HG03159 (cell line): ENCODE data around the gene GCK.
A peak's percentile ranks its signal among the peaks of the same experiment; 100 is the strongest.

ENCODE experiments used
- ATAC-seq: cut with Tn5 transposase; IDR thresholded peaks from one replicate; pipeline ENCODE4 v1.9.1; 2021; ENCODE audit warnings: mild to moderate bottlenecking, moderate library complexity; ENCODE audit not compliant: unreplicated experiment

The GCK gene

DNA sequence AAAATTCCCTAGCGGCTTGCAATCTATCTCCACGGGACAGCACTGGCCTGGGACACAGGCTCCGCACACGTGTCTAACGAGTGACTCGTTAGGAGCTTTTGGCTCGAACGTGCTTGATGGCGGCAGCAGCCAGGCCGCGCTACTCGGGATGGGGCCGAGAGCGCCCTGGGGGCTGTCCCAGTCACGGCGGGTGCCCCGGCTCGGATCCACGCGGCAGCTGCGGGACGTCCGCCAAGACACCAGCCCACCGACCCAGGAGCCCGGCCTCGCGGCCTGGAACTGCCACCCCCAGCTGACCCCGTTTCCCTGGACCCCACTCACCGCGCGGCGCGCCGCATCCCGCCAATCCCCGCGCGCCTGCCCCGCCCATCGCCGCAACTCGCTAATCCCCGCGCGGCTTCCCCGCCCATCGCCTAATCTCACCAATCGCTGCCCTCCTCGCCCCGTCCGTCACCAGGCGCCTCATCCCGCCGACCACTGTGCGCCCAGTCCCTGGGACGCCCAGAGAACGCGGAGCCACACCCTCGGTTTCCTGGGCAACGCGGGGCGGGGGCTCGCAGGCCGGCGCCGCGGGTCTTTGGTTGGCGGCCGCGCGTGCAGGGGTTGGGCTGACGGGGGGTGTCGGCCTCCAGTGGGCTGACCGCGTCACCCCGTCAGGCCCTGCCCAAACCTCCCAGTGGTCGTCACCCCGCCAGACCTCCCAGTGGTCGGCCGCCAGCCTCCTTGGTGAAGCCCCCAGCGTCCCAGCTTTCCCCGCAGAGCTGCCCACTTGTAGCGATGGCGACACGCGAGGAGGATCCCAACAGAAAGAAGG lies 65.8 kb downstream of the GCK start, which contains the start of gene POLD2:
Gene POLD2 (minus strand): TSS at position 359 of the 814 bp plus-strand sequence. CDS start 1,495 bp downstream, outside the sequence.
- ATAC-seq, result peak; percentile 98

DNA sequence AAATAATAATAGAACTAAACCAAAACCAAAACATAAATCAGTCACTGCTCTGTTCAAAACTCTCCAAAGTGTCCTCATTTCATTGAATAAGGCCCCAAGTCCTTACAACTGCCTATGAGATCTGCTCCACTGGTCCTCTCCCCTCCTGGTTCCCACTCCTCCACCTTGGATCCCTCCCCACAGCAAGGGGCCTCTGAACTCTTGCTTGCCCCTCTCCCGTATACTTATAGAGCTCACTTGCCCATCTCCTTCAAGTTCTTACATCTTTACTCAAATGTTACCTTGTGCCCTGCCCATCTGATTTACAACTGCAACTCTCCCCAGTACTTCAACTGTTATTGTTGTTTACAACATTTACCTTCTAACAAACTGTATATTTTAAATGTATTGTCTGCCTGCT lies 66.7 kb downstream of the GCK start:
- no peak for ATAC-seq

DNA sequence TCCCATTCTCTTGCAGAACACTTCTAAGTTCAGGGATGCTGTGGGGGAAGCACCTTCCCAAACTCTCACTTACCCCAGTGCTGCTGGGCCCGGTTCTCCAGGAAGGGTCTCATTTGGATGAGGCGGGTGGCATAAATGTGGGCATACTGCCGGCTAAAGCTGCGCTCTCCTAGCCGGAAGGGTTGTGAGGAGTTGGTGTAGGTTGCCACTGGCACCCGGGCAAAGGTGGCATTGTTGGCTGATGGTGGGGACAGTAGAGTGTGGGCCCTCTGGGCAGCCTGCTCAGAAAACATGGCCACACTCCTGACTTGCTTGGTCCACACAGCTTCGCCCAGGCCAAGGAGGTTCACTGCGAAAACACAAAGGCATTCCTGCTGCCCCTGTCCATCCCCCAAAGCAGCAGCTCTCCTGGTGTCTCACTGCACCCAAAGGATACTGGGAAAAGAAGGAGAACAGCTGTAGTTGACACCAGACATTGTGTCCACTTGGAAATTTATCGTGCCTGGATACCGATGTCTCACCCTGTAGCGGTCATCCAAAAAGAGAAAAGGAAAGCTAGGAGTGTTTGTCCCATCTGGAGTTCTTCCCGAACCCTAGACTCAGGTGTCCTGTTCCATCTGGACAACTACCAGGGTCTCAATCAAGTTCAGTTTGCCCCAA lies 67.3 kb downstream of the GCK start:
- no peak for ATAC-seq

DNA sequence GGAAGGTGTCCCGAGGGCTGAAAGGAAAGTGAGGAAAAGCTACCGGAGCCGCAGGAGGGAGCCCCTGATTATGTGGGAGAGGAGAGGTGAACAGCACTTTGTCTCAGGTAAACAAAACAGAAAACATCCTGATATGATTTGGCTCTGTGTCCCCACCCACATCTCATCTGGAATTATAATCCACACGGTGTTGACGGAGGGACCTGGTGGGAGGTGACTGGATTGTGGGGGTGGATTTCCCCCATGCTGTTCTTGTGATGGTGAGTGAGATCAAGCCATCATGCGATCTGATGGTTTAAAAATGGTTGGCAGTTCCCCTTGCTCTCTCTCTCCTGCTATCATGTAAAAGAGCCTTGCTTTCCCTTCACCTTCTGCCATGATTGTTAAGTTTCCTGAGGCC lies 68.8 kb downstream of the GCK start:
- no peak for ATAC-seq

DNA sequence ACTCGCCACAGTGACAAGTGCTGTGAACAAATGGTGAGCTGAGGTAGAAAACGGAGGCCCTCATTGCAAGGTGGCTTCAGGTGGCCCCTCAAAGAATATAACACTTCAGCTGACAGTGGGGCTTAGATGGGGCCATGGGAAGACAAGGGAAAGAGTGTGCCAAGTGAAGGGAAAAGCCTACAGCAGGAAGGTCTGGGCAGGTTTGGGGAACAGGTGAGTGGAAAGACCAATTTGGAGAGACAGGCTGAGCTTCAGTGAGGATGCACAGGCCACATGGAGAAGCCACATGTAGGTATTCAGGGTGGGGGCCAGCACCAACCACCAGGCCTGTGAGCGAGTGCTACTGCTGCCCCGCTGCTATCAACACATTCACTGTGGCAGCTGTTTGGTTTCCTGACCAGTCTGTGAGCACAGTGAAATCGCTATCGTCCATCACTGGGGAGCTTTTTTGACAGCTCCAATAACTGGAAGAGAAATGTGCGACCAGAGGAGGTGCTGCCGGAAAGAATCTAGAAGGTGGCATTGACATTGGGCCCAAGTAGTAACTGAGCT lies 69.3 kb downstream of the GCK start:
- ATAC-seq, result no peak

DNA sequence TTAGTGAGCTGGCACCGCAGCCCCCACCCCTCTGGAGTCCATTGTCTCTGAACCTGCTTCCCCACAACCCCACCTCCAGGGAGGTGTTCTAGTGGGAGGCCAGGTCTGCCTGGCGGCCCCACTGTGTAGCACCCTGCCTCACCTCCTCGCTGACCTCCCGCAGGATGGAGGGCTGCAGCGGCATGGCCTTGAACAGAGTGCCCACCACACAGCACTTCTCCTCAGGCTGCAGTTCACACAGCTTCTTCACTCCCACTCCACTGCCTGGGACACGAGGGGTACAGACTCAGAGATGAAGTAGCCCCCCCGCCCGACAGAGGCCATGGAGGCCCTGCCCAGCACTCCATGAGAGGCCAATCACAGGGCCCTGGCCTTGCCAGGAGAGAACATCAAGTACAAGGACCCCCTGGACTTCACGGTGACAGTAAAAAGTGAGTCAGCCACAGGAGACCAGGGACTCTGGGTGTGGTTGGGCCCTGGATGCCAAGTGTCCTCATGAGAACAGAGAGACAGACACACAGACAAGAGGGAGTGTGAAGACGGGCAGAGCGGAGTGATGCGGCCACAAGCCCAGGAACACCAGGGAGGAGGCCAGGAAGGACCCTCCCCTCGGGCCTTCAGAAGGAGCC lies 71.3 kb downstream of the GCK start:
- no peak for ATAC-seq

DNA sequence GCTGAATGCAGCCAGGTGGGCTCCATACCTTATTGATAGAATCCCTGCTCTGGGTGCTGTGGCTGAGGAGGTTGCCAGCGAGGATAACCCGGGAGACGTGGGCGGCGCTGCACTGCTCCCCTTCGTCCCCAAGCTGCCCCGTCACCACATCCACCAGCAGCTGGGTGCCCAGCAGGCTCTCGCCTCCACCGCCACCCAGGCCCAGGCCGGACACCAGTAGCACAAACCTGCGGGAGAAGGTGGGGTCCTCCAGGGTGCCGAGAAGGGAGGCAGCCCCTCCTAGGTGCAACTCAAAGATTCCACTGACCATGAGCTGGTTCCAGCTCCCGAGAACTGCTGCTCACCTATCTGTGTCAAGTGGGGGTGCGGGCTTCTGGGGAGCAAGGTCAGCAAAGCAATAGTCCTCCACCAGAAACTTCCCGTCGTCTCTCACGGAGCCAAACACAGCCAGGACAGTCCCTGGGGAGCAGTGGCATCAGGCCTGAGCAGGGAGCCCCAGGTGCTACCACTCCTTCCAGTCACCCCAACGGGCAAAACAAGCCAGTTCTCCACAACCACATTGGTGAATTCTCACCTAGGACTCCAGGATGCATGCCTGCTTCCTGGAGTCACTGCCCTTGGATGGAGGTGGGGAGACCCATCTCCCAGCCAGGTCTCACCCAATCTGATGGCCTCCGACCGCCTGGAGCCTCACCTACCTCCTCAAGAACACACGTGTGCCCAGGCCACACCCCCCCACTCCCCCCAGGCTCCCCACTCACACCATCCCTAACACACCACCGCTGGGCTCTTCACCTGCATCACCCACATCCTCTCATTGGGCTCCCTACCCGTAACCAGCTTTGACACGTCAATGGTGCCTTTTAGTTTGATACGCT lies 72.2 kb downstream of the GCK start:
- ATAC-seq, result no peak

DNA sequence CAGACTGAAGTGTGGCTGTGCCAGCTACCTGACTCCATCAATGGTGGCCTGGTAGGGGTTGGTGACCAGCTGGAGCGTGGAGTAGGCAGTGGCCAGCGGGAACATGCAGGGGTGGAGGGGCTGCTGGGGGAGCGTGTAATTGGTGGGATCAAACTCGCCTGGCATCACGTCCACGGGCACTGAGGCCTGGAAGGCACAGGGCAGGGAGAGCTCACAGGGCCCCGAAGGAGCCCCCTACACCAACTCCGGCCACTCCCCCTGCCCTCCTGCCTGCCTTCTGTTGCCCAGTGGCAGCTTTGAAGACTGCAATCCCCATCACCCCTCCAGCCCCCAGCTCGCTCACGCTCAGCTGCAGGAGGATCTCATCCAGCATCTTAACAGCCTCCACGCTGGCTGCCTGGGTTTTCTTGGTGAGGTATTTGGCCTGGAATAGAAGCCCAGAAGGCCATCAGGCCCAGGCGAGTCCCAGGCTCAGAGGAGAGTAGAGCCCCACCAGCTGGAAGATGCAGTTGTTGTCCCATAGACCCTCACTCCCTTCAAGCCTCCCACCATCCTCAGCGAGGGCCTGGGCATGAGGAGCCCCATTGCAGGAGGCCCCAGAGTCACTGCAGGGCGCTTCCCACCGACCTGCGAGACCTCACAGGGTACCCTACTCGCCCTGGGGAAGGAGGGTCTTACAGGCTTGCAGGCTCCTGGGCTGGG lies 73.0 kb downstream of the GCK start:
- ATAC-seq, result no peak

DNA sequence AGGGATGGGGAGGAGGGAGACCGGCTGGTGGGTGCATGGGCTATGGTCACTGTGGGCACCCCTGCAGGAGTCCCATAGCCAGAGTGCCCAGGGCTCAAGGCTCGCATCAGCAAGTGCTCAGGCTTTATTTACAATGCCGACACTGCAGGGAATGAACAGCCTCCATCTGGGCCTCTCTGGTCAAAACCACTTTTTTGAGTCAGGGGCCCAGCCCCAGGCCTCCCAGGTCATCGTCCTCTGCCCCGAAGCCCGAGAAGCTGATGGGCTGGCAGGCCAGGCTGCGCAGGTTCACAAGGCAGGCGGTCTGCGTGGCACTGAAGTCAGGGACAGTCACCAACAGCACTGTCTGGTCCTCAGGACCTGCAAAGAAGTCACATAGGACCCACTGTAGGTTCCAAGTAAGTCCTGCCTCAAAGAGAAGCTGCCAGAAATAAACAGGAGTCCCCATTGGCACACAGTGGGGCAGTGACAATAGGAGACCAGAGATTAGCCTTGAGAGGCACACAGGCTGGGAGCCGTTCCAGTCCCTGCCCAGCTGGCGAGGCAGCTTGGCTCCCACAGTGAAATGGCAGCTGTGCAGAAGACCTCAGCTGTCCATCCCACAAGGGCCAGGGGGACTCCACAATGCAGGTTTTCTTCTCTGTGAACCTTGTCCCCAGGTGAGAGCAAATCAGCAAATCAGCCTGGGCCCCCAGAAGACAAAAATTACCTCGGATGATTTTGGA lies 74.5 kb downstream of the GCK start:
- no peak for ATAC-seq

DNA sequence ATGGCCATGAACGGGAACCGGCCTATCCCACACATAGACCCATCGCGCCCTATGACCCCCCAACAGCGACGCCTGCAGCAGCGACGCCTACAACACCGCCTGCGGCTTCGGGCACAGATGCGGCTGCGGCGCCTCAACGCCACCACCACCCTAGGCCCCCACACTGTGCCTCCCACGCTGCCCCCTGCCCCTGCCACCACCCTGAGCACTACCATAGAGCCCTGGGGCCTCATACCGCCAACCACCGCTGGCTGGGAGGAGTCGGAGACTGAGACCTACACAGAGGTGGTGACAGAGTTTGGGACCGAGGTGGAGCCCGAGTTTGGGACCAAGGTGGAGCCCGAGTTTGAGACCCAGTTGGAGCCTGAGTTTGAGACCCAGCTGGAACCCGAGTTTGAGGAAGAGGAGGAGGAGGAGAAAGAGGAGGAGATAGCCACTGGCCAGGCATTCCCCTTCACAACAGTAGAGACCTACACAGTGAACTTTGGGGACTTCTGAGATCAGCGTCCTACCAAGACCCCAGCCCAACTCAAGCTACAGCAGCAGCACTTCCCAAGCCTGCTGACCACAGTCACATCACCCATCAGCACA lies 75.4 kb downstream of the GCK start:
- ATAC-seq, result no peak

DNA sequence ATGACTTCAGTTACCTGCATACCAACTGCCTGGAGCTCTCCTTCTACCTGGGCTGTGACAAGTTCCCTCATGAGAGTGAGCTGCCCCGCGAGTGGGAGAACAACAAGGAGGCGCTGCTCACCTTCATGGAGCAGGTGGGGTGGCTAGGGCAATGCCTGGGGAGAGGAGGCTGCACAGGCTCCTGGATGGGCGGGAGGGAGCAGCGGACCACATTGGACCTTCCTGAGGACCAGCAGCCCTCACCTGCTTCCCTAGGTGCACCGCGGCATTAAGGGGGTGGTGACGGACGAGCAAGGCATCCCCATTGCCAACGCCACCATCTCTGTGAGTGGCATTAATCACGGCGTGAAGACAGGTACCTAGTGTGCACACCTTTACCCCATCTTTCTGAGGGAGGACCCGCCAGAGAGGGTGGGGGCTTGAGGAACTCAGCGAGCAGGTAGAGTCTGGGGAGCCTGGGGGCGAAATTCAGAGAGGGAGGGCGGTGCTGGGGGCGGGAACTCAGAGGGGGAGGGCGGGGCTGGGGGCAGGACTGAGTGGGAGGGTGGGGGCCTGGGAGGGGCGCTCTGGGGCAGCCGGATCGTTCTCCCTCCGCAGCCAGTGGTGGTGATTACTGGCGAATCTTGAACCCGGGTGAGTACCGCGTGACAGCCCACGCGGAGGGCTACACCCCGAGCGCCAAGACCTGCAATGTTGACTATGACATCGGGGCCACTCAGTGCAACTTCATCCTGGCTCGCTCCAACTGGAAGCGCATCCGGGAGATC lies 76.1 kb downstream of the GCK start:
- no peak for ATAC-seq

DNA sequence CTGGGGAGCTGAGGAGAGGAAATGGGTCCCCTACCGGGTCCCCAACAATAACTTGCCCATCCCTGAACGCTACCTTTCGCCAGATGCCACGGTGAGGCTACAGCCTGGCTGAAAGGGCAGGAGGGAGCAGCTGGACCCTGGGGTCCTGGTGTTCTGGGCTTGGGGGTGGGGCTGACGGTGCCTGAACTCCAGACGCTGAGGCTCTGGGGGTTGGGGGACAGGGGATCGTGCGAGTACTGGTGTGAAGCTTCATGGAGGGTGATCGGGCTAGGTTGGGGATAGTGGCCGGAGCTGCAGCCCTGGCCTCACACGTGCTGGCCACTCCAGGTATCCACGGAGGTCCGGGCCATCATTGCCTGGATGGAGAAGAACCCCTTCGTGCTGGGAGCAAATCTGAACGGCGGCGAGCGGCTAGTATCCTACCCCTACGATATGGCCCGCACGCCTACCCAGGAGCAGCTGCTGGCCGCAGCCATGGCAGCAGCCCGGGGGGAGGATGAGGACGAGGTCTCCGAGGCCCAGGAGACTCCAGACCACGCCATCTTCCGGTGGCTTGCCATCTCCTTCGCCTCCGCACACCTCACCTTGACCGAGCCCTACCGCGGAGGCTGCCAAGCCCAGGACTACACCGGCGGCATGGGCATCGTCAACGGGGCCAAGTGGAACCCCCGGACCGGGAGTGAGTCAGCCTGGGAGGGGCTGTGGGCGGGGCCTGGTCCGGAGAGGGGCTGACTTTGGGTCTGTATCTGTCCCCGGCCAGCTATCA lies 76.8 kb downstream of the GCK start:
- ATAC-seq, result no peak

DNA sequence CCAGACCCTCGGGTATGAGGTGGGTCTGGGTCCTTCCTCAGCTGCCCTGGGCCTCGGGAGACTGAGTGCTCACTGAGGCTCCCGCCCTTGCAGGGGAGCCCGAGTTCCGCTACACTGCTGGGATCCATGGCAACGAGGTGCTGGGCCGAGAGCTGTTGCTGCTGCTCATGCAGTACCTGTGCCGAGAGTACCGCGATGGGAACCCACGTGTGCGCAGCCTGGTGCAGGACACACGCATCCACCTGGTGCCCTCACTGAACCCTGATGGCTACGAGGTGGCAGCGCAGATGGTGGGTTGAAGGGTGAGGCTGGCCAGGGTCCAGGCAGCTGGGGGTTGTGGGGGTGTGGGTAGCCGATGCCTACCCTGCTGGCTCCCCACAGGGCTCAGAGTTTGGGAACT lies 77.5 kb downstream of the GCK start:
- ATAC-seq, result no peak

DNA sequence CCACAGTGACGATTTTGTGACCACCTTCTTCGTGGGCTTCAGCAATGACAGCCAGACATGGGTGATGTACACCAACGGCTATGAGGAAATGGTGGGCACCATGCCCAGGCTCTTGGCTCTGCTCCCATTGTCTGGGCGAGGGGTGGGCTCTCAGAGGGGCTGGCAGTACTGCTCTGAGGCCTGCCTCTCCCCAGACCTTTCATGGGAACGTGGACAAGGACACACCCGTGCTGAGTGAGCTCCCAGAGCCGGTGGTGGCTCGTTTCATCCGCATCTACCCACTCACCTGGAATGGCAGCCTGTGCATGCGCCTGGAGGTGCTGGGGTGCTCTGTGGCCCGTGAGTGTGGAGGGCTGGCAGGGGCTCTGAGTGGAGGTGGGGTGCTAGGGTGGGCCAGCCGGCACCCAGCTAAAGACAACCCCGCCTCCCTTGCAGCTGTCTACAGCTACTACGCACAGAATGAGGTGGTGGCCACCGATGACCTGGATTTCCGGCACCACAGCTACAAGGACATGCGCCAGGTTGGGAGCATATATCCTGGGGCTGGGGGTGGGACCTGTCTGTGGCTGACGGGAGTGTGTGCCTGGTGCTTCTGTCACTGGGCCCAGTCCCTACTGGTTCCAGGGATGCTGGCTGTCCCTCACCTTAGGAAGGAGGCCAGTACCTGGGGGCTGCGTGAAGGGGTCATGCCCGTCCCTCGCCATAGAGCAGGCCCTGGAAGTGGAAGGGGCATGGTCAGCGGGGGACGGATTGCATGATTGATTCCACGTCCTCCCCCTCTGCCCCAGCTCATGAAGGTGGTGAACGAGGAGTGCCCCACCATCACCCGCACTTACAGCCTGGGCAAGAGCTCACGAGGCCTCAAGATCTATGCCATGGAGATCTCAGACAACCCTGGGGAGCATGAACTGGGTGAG lies 78.3 kb downstream of the GCK start:
- no peak for ATAC-seq

DNA sequence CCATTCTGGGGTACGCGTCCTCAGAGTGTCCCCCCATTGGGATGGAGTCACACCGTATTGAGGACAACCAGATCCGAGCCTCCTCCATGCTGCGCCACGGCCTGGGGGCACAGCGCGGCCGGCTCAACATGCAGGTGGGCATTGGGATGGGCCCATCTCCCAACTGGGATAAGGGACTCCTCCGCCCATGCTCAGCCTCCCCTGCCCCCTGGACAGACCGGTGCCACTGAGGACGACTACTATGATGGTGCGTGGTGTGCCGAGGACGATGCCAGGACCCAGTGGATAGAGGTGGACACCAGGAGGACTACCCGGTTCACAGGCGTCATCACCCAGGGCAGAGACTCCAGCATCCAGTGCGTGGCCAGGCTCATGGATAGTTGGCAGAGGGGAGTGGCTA lies 79.2 kb downstream of the GCK start:
- ATAC-seq, result no peak
